GM12873 (cell line): Measurements from ENCODE around the gene MXRA7.

Experiments used
- CTCF ChIP-seq: IDR thresholded peaks from 2 replicates; pipeline ENCODE4 v1.5.1; 2012; ENCODE audit warnings: low read depth, mild to moderate bottlenecking, moderate library complexity, low read length, control low read depth; ENCODE audit not compliant: insufficient read depth; ENCODE audit errors: missing control alignments

Gene MXRA7, protein sequence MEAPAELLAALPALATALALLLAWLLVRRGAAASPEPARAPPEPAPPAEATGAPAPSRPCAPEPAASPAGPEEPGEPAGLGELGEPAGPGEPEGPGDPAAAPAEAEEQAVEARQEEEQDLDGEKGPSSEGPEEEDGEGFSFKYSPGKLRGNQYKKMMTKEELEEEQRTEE

DNA sequence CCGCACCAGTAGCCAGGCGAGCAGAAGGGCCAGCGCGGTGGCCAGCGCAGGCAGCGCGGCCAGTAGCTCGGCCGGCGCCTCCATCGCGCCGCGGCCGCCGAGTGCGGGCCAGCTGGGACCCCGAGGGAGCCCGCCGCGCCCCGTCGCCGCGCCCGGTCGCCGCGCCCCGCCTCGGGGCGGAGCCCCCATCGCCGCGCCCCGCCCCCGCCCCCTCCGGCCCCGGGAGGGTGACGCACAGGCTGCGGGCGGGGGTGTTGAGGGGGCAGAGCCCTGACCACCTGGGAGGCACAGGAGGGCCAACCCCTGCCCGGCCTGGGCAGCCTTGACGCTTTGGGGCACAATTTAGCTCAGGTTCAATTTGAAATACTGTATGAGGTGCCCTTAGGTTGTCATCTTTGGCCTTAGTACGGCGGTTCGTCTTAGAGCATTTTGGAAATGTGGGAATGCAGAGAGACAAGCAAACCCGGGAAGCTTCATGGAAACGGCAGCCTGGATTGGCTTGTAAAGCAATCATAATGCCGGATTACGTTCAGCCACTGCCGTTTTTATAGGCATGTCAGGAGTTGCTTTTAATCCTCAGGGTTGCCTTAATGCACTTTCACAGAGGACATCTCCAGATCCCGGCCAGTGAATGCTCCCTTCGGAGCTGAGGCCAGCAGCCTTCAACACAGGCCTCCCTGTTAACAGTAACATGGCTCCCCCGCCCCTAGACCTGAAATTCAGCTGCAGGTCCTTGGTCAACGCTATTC is at the start of gene MXRA7:
TSS of gene MXRA7 (minus strand) at position 103 of the 749 bp plus-strand sequence. CDS start at position 84, 19 bp downstream.
- TF ChIP-seq CTCF = no peak

DNA sequence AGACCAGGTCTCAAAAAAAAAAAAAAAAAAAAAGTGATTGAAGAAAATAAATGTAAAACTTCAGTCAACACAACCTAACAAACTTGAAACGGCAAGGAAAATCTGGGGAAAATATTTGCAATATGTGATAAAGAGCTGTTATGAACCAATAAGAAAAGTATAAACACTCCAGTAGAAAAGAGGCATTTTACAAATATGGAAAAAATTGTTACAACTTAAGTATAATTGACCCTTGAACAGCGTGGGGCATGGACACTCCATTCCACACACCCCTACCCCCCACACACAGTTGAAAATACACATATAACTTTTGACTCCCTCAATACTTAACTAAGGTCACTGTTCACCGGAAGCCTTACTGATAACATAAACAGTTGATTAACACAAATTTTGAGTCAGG is 47.8 kb upstream of the MXRA7 start:
- TF ChIP-seq CTCF = no peak

DNA sequence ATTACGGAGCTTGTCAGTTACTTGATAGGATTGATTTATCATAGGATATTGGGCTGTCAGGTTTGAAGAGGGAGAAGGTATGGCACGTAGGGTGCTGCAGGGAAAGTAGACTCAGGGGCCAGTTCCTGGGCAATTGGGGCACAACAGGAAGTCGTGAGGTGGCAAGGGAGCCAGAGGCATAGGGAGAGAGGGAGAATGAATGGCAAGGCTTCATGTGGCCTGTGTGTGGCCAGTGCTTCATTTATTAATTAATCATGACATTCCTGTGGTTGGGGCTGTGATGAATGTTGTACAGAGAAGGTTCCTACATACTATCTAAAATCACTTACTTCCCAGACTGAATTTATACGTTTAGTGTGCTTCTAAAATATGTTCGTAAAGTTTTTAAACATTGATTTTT is 46.5 kb upstream of the MXRA7 start:
- TF ChIP-seq CTCF = no peak

GRCh38 chr17:76755285-76755684 is 44.5 kb upstream of the MXRA7 start:
- TF ChIP-seq CTCF = no peak

DNA sequence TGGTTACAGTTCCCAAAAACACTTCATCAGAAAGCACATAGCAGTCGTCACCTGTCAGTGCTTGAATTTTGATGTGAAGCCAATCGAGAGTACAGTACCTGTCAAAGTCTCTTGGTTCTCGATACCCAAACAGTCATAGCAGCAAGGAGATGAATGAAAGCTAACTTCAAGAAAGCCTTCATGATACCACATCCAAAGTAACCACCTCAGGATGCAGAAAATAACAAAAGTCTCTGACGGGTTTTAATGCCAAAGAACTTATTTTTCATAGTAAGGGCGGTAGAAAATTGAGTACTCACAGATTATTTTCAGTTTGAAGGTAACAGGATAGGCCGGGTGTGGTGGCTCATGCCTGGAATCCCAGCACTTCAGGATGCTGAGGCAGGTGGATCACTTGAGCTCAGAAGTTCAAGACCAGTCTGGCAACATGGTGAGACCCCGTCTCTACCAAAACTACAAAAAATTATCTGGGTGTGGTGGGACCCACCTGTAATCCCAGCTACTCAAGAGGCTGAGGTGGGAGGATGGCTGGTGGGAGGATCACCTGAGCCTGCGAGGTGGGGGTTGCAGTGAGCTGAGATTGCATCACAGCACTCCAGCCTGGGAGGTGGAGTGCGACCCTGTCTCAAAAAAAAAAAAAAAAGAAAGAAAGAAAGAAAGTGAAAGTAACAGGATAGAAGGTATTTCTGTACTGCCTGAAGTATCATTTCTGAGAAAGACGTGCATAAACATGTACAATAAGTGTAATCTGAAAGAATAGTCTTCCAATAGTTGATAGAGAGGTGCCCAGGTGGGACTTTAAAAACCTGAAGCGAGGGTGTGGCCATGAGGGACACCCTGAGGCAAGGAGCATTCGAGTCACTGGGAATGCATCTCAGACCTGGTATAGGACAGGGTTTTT is 42.5 kb upstream of the MXRA7 start:
- TF ChIP-seq CTCF = no peak

GRCh38 chr17:76752006-76752405 is 41.2 kb upstream of the MXRA7 start:
- TF ChIP-seq CTCF = no peak
